GM21723 (cell line): ENCODE results near the gene GTSE1.

Experiments used
- ATAC-seq: cut with Tn5 transposase; IDR thresholded peaks from one replicate; pipeline ENCODE4 v1.9.1; 2021; ENCODE audit warnings: mild to moderate bottlenecking, moderate library complexity; ENCODE audit not compliant: unreplicated experiment

GTSE1 gene

DNA sequence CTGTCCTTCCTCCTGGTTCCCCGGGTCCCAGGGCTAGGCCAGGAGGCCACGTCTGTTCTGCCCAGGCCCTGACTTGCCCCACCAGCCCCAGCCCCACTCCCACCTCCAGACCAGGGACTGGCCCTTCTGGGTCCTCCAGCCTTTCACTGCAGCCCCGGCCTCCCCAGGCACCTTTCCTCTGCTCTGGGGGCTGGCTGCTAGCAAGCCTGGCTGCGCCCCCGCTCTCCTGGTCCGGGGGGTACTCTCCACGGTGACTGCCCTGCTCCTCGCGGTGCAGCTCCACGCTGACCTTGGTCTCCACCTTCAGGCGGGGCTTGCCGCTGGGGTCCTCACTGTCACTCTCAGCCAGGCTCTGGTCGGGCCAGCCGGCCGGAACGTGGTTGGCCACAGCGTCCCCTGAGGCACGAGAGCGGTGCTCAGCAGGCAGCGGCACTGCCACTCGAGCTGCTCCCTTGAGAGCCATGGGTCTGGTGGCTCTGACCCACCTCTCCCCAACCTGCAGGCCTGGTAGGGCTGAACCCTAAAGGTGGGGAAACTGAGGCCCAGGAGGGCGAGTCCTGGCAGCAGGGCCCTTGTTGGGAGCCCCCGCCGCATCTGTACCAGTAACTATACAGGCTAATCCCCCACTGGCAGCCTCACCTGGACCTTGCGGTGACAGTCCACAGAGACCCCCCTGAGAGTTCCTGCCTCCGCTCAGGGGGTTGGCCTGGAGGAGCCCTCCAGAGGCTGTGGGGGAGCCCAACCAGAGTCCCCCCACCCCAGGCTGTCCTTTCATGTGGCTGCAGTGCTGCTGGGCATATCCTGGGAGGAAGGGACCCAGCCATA is 67.9 kb downstream of the GTSE1 start:
- no peak for ATAC-seq

DNA sequence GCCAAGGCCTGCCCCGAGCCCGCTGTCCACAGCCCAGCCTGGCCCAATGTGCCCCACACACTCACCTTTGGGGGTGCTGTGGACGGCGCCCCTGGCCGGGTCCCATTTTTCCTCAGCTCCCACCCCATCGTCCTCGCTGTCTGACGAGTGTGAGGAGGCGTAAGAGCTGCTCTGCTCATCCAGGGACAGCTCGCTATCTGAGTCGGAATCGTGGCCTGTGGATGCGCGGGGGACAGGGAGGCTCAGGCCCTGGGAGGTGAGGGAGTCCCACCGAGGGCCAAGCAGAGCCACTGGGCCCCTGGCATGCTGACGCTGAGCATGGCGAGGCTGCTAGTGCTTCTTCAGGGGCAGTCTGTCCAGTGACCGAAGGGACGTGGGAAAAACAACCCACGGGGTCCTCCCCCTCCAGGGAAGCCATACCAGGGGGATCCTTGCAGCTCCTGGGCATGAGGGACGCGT is 68.5 kb downstream of the GTSE1 start:
- ATAC-seq = no peak

GRCh38 chr22:46366327-46366731 is 69.7 kb downstream of the GTSE1 start:
- ATAC-seq = no peak

- ATAC-seq = no peak
Measured at GRCh38 chr22:46366801-46367706, 70.4 kb downstream of the GTSE1 start.

DNA sequence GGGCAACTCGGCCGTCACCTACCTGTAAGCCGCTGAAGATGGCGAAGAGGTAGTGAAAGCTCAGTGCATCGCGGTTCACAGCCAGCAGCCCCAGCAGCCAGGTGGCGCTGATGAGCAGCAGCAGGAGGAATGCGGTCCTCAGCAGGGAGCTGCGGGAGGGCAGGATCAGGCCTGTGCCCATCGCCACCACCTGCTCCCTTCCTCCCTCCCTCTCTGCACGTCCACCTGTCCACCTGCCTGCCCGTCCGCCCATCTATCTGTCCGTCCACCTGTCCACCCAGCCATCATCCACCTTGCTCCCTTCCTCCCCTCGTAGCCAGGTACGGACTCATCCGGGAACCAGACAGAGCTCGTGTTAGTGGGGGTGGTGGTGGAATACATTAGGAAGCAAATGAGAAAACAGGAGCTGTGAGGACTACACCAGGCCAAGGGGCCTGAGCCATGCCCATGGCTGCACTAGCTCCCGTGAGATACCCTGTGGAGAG is 71.1 kb downstream of the GTSE1 start:
- ATAC-seq = no peak

- ATAC-seq = no peak
Measured at GRCh38 chr22:46368422-46368821, 71.8 kb downstream of the GTSE1 start.

GRCh38 chr22:46368871-46369715 is 72.4 kb downstream of the GTSE1 start:
- ATAC-seq = no peak

- ATAC-seq = no peak
Measured at GRCh38 chr22:46369716-46370583, 73.3 kb downstream of the GTSE1 start.

DNA sequence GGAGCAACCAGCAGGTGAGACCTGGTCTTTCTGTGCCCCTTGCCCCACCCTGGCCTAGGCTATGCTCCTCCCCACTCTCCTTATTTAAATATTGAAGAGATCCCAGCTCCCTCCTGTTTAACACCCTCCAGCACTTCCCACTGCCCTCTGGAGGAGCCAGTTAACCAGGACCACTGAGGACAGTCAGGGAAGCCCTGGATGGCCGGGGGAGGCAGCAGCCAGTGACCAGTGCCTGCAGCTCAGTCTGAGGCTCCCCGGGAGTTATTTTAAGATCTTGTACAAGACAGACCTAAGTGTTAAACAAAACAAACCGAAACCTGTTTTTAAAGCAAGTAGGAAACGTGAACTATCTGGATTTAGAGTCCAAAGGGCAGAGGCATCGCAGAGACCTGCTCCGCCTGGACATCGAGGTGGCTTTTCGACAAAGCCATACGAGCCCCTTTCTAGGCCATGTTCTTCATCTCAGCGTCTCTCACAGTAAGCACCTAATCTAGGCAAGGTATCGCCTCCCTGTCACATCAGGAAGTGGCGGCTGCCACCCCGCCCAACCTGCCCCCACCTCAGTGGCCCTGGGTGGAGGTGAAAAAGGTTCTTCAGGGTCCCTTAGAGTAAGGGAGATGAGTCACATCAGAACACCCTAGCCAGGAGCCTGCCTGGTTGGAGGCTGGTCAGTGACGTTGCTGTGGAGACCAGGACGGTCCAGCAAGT is 74.1 kb downstream of the GTSE1 start:
- no peak for ATAC-seq

DNA sequence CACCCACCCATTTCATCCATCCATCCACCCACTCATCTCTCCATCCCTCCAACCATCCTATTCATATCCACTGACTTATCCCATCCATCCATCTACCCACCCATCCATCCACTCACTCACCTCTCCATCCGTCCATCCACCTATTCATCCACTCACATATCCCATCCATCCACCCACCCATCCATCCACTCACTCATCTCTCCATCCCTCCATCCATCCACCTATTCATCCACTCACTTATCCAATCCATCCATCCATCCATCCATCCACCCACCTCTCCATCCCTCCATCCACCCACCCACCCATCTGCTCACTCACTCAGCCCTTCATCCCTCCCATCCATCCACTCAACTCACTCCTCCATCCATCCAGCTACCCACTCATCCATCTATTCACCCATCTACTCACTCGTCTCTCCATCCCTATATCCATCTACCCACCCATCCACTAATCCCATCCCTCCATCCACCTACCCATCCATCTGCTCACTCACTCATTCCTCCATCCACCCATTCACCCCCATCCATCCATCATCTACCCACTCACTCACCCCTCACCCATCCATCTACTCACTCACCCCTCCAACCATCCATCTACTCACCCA is 75.1 kb downstream of the GTSE1 start:
- no peak for ATAC-seq

GRCh38 chr22:46372686-46373085 is 76.0 kb downstream of the GTSE1 start:
- no peak for ATAC-seq

DNA sequence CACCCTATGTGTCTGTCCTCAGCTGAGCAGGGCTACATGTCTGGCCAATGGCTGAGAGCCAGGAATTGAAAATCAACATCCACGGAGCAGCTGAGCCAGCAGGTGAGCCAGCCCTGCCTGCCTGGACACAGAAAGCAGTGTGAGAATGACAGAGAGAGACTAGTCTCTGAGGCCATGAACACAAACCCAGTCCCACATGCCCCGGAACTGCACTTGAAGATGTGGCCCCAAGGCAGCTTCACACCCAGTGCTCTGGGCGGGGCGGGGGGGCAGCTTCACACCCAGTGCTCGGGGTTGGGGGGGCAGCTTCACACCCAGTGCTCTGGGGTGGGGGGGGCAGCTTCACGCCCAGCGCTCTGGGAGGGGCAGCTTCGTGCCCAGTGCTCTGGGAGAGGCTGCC is 76.5 kb downstream of the GTSE1 start:
- no peak for ATAC-seq

- no peak for ATAC-seq
Measured at GRCh38 chr22:46373921-46374662, 77.4 kb downstream of the GTSE1 start.

GRCh38 chr22:46374663-46375474 is 78.2 kb downstream of the GTSE1 start:
- ATAC-seq = no peak

DNA sequence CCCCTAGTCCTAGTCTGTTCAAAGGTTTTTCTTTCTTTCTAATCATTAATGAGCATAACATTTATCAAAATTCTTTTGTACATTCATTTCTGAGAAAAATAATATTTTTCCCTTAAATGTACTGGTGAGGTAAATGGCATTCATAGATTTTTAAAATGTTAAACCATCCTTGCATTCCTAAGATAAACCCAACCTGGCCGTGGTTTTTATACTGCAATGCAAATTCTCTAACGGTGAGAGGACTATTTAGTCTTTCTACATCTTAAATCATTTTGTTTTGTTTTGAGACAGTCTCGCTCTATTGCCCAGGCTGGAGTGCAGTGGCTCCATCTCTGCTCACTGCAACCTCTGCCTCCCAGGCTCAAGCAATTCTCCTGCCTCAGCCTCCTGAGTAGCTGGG is 79.4 kb downstream of the GTSE1 start:
- ATAC-seq = no peak

DNA sequence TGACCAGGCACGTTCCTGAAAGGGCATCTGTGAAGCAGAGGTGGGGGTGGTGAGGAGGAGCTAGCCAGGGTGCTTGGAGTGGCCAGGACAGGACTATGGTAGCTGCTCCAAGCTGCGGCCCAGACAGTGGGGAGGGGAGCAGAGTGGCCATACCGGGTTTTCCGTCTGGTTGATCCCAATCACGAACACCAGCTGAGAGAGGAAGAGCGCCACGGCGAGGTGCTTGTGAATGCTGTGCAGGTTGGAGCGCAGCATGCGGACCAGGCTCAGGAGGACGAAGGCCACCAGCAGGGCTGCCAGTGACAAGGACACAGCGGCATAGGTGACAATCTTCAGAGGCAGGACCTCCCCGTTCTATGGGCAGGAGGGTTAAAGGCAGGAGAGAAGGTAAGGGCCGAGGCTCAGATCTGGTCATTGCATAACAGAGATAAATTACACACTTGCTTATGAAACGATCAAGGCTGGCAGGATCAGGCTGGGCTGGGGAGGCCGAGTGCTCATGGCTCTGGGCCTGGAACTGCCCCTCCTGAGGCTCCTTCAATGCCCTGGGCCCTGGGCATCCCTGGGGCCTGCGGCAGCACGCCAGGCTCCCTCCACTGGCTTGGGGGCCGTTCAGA is 80.3 kb downstream of the GTSE1 start:
- no peak for ATAC-seq
